ENCODE results near the gene SCAMP5.

DNA sequence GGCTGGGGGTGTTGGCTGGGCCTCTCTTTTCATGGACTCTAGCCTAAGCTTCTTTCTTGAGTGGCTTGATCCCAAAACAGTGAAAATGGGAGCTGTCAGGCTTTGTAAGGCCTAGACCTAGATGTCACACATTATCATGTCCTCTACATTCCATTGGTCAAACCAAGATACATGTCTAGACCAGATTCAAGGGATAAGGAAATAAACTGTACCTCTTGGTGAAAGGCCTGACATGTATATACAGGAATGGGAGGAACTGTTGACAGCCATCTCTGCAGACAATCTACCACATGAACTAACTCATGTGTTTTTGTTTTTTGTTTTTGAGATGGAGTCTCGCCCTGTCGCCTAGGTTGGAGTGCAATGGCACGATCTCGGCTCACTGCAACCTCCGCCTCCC lies 27.7 kb upstream of the SCAMP5 start:
- TF ChIP-seq CTCF (IDR thresholded peaks at IDR 0.05) (no peak), POLR2A (IDR thresholded peaks at IDR 0.05) (no peak)
